Activated B cell treated with CpG ODN at 0.5 μM for 24 hours (primary cell): Measurements from ENCODE around the gene CASP10. TPM values are rescaled to one million over a fixed set of nuclear protein-coding genes. Genes with fewer than 3 reads are reported as not detected.

Source experiments
- ATAC-seq: fragments of 200-7000 bp; cut with Tn5 transposase; one replicate; pipeline ENCODE4 v1.10.0; 2021; ENCODE audit warnings: low read depth, mild to moderate bottlenecking, moderate library complexity
- CTCF ChIA-PET: fragments of 350-600 bp; sonication (Branson Sonifier 250); formaldehyde crosslinking; loops from one replicate; lab custom pipeline; 2021; ENCODE audit warnings: antibody characterized with exemption; lab: Charles Lee
- POLR2A ChIA-PET: fragments of 350-600 bp; sonication (Branson Sonifier 250); formaldehyde crosslinking; loops from one replicate; lab custom pipeline; 2021; ENCODE audit warnings: antibody characterized with exemption; lab: Charles Lee
- DNase-seq: peaks from one replicate; pipeline ENCODE4 v3.0.0; 2022
- H3K27ac Mint-ChIP-seq: one replicate; pipeline ENCODE4 v1.8.0; 2020; ENCODE audit warnings: mixed read lengths
- H3K27me3 Mint-ChIP-seq: one replicate; pipeline ENCODE4 v1.8.0; 2021; ENCODE audit warnings: mixed read lengths
- H3K36me3 Mint-ChIP-seq: one replicate; pipeline ENCODE4 v1.8.0; 2021; ENCODE audit warnings: low read depth, mixed read lengths
- H3K4me1 Mint-ChIP-seq: one replicate; pipeline ENCODE4 v1.8.0; 2021; ENCODE audit warnings: mixed read lengths
- H3K4me3 Mint-ChIP-seq: one replicate; pipeline ENCODE4 v1.8.0; 2020; ENCODE audit warnings: mild to moderate bottlenecking, mixed read lengths
- H3K9me3 Mint-ChIP-seq: one replicate; pipeline ENCODE4 v1.8.0; 2020; ENCODE audit warnings: mixed read lengths
- intact Hi-C: fragments of 100-400 bp; cut with micrococcal nuclease; formaldehyde crosslinking; loops from one replicate; pipeline ENCODE4 v1.15.1; 2024
- total RNA-seq: library from RNA; stranded (reverse); gene quantifications from 2 replicates; pipeline ENCODE4 v1.2.3, GENCODE V29; 2022
- TF ChIP-seq, protein P1 (sequence below): fragments of 200-600 bp; IDR thresholded peaks from one replicate; pipeline ENCODE4 v1.8.0; 2022; ENCODE audit warnings: antibody characterized with exemption, mild to moderate bottlenecking

CASP10 gene
- total RNA-seq, 1 donor from 2014 or later, result 13.8 TPM

DNA sequence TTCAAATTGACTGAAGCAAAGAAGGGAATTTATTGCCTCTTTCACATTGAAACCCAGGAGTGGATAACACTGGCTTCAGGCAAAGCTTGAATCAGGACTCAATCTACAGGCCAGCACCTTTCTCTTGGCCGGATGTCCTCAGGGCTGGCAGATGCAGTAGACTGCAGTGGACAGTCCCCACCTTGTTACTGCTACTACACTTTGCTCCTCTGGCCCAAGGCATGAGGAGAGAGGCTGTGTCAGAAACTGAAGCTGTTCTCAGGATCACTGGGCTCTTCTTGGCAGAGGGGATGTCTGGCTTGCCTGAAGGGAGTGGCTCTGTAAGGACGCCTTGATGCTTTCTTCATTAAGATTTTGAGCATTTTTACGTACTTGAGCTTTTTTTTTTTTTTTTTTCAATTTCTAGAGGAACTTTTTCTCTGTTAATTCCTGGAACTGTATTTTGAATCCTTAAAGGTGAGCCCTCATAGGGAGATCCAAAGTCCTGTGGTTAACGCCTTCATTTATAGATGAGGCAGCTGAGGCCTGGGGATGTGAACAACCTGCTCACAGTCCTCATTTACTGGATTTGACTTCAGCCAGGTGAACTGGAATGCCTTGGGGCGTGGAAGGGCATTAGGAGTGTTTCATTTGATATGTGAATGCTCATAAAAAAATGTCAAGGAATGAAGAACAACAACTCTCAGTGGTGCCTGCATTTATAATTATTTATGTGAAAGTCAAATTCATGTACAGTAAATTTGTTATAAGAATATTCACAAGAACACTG, 36.6 kb downstream of the CASP10 start:
- intact Hi-C loops, result loop anchor here (1.0 kb wide), 1 partner anchor 10 kb away; no protein-coding TSS in a partner anchor
- ATAC-seq, result no peak
- H3K27me3 Mint-ChIP-seq, result no peaks in the 10 kb centered on the region
- peaks cover 20% of the 10 kb centered on the region for H3K4me1 Mint-ChIP-seq
- ChIA-PET CTCF (interaction anchor here (1.0 to 2.6 kb wide), 4 partner anchors 10 to 42 kb away, joined by 3 to 18 read pairs (median 6); partner anchors contain the start of gene CASP10), POLR2A (interaction anchor here (0.7 to 2.6 kb wide), 4 partner anchors 11 to 306 kb away, joined by 3 to 16 read pairs (median 8); no protein-coding TSS in a partner anchor)
- H3K27ac Mint-ChIP-seq, result peak overlapping the region; percentile 47
- DNase-seq, result no peak
- TF ChIP-seq, protein P1, sequence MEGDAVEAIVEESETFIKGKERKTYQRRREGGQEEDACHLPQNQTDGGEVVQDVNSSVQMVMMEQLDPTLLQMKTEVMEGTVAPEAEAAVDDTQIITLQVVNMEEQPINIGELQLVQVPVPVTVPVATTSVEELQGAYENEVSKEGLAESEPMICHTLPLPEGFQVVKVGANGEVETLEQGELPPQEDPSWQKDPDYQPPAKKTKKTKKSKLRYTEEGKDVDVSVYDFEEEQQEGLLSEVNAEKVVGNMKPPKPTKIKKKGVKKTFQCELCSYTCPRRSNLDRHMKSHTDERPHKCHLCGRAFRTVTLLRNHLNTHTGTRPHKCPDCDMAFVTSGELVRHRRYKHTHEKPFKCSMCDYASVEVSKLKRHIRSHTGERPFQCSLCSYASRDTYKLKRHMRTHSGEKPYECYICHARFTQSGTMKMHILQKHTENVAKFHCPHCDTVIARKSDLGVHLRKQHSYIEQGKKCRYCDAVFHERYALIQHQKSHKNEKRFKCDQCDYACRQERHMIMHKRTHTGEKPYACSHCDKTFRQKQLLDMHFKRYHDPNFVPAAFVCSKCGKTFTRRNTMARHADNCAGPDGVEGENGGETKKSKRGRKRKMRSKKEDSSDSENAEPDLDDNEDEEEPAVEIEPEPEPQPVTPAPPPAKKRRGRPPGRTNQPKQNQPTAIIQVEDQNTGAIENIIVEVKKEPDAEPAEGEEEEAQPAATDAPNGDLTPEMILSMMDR, result no peak
- H3K9me3 Mint-ChIP-seq, result no peaks in the 10 kb centered on the region
- no peak overlapping the region for H3K4me3 Mint-ChIP-seq
- H3K36me3 Mint-ChIP-seq, result peaks cover 42% of the 10 kb centered on the region

DNA sequence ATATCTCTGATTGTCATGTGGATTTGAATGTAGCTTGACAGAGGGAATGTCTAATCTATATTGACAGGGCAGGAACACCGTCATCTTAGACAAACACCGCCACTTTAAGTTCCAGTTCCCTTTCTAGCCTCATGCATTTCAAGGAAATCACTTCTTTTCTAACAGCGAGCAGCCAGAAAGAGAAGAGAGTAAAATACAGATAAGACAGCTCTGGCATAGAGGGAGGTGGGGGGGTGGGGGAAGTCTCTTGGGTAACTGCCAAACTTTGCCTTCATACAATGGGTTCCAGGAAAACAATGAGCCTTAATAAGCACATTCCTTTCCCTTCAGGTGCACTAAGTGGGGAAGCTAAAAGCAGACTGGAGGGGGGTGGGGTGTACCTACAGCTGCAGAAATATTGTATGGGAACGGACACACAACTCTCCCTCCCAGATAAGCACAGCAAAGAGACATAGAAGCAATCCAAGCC, 37.2 kb downstream of the CASP10 start:
- DNase-seq (no peak), ATAC-seq (peak; percentile 42)
- peaks cover 20% of the 10 kb centered on the region for H3K4me1 Mint-ChIP-seq
- H3K27ac Mint-ChIP-seq, result peak overlapping the region; percentile 47
- intact Hi-C loops, result loop anchor here (1.0 kb wide), 1 partner anchor 11 kb away; no protein-coding TSS in a partner anchor
- no peak overlapping the region for H3K4me3 Mint-ChIP-seq
- ChIA-PET POLR2A (interaction anchor here (0.7 to 2.6 kb wide), 4 partner anchors 11 to 306 kb away, joined by 3 to 16 read pairs (median 8); no protein-coding TSS in a partner anchor), CTCF (interaction anchor here (1.0 to 2.6 kb wide), 6 partner anchors 10 to 257 kb away, joined by 3 to 18 read pairs (median 4); partner anchors contain the start of genes CASP10 and ORC2)
- no peaks in the 10 kb centered on the region for H3K27me3 Mint-ChIP-seq
- H3K9me3 Mint-ChIP-seq, result no peaks in the 10 kb centered on the region
- peaks cover 40% of the 10 kb centered on the region for H3K36me3 Mint-ChIP-seq
- TF ChIP-seq, protein P1, result no peak

DNA sequence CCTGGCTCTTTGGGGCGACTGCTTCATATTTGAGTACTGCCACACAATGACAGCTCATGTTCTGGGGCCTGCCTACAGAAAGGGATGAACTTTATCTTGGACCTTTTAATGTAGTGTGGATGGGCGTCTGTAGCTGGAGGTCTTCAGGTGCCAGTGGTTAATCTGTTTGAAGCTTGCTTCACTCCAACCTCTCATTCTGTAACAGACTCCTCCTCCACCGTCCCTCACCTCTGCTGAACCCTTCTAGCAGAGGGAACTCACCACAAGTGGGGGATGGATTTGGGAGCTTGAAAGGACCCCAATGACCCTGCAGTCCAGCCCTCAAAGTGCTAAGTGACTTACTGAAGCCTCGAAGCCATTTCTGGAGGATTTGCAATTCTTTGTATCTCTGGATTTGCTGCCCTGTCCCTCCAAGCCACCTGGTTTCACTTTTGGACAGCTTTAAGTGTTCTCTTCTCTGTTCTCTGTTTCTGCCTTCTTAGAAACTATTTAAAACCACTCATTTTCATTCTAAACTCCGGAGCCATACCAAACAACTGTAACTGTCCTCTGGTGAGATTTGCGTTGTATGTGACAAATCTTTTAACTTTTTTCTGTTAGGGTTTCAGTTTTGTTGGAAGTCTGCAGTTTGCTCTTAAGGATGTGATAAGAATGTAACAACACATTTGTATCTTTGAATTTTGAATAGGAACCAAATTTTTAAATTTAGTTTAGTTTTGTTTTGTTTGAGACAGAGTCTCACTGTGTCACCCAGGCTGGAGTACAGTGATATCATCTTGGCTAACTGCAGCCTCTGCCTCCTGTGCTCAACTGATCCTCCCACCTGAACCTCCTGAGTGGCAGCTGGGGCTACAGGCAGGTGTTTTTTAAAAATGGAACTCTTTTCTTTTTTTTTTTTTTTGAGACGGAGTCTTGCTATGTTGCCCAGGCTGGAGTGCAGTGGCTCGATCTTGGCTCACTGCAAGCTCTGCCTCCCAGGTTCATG, 40.4 kb downstream of the CASP10 start:
- CTCF ChIA-PET, result interaction anchor here (0.7 to 1.1 kb wide), 2 partner anchors 9 to 40 kb away, joined by 5 to 6 read pairs; partner anchors contain the start of gene CASP10
- intact Hi-C loops, result no loop called here
- peak; percentile 47 for ATAC-seq
- DNase-seq, result no peak
- Mint-ChIP-seq H3K36me3 (peaks cover 13% of the 10 kb centered on the region), H3K27me3 (no peaks in the 10 kb centered on the region), H3K9me3 (no peaks in the 10 kb centered on the region), H3K4me1 (peaks cover 22% of the 10 kb centered on the region), H3K4me3 (no peak overlapping the region), H3K27ac (peak overlapping the region; percentile 3)
- POLR2A ChIA-PET, result interaction anchor here (0.6 to 1.7 kb wide), 4 partner anchors 9 to 30 kb away, joined by 3 to 10 read pairs (median 4); no protein-coding TSS in a partner anchor
- TF ChIP-seq, protein P1, result no peak

DNA sequence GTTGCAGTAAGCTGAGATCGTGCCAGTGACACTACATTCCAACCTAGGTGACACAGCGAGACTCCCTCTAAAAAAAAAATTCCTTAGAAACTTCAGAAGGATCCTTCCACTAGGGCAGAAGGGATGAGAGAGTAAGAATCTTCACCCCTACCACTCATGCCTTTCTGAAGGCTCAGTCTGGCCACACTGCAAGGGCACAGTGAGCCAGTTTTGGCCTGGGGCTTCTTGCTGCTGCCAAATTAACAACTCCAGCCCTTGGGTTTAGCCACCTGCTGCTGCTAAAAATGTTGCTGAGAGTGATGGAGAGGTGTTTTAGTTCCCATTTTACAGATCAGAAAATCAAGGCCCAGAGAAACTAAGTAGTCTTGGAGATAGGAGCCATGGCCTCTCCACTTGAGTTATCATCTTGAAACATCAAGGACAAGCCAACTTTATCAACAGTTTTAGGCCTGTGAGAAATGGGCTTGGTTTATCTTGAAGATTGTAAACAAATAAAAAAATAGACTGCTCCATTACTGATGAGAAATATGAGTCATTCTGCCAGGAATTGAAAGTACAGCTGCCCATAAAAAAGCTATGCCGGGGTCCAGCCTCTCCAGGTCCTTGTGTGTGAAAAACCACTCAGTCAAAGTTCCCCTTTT, 45.5 kb downstream of the CASP10 start:
- DNase-seq (no peak), ATAC-seq (no peak)
- POLR2A ChIA-PET, result interaction anchor here (0.8 kb wide), 1 partner anchor 43 kb away, joined by 3 read pairs; no protein-coding TSS in a partner anchor
- H3K27me3 Mint-ChIP-seq, result no peaks in the 10 kb centered on the region
- H3K27ac Mint-ChIP-seq, result peak overlapping the region; percentile 24
- peaks cover 29% of the 10 kb centered on the region for H3K4me1 Mint-ChIP-seq
- H3K9me3 Mint-ChIP-seq, result no peaks in the 10 kb centered on the region
- TF ChIP-seq, protein P1, result no peak
- no peak overlapping the region for H3K4me3 Mint-ChIP-seq
- peaks cover 1% of the 10 kb centered on the region for H3K36me3 Mint-ChIP-seq
- intact Hi-C loops, result no loop called here
- CTCF ChIA-PET, result interaction anchor here (1.5 kb wide), 1 partner anchor 46 kb away, joined by 4 read pairs; the partner anchor contains the start of gene CASP10
